ENCODE results near the gene EIPR1.
"Not testable (repeated sequence)": the region's sequence is repeated elsewhere in the genome, so short reads cannot be mapped to it uniquely, and the experiment has no call there.

Gene EIPR1

DNA sequence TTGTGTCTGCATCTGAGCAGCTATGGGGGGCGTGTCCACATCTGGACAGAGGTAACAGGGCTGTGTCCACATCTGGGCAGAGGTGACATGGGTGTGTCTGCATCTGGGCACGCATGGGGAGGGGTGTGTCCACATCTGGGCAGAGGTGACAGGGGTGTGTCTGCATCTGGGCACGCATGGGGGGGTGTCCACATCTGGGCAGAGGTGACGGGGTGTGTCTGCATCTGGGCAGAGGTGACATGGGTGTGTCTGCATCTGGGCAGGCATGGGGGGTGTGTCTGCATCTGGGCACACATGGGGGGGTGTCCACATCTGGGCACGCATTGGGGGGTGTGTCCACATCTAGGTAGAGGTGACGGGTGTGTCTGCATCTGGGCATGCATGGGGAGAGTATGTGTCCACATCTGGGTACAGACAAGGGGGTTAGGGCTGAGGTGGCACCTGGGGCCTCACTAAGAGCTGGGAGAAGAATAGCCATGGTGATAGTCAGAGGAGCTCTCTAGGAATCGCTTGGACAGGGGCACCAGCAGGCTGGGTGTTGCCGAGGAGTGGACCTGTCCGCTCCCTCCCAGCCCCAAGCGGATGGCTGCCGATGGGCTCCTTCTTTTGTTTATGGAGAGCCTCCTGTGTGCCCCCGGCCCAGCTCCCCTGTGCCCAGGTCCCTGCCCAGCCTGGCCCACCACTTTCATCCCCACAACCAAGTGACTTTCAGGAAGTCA, 177.8 kb downstream of the EIPR1 start:
- peaks cover 11% of the 10 kb centered on the region for H3K36me3 ChIP-seq (ENCODE audit: control insufficient read depth, insufficient read depth, low read length)
- no peak overlapping the region for H3K4me3 ChIP-seq (ENCODE audit: extremely low read depth, insufficient read depth, low read length, poor library complexity, severe bottlenecking)
- no peaks in the 10 kb centered on the region for H3K9me3 ChIP-seq (ENCODE audit: control insufficient read depth, low read length)
- no peak overlapping the region for H3K27ac ChIP-seq (ENCODE audit: low read depth, low read length, severe bottlenecking)
- no peaks in the 10 kb centered on the region for H3K4me1 ChIP-seq (ENCODE audit: control insufficient read depth, insufficient read depth, low read length, poor library complexity, severe bottlenecking)
- WGBS, 2 experiments (ENCODE audit: insufficient coverage in 2 of 2): 77 to 87% methylated on average over 5 to 10 of the region's 12 CpGs

DNA sequence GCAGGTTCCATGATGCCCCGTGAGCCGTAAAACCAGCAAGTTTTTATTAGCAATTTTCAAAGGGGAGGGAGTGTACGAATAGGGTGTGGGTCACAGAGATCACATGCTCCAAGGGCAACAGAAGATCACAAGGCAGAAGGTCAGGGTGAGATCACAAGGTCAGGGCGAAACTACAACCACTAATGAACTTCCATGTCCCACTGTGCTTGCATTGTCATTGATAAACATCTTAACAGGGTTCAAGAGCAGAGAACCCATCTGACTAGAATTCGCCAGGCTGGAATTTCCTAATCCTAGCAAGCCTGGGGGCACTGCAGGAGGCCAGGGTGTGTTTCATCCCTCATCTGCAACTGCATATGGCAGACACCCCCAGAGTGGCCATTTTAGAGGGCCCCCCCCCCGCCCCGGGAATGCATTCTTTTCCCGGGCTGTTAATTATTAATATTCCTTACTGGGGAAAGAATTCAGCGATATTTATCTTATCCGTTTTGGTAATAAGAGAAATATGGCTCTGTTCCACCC, 178.9 kb downstream of the EIPR1 start:
- 81 to 89% methylated on average over 3 to 6 of the region's 10 CpGs for WGBS, 2 experiments (ENCODE audit: insufficient coverage in 2 of 2)
- not testable (repeated sequence) for H3K4me1 ChIP-seq (ENCODE audit: control insufficient read depth, insufficient read depth, low read length, poor library complexity, severe bottlenecking); H3K4me3 ChIP-seq (ENCODE audit: extremely low read depth, insufficient read depth, low read length, poor library complexity, severe bottlenecking); H3K9me3 ChIP-seq (ENCODE audit: control insufficient read depth, low read length); H3K27ac ChIP-seq (ENCODE audit: low read depth, low read length, severe bottlenecking)
- peaks cover 14% of the 10 kb centered on the region for H3K36me3 ChIP-seq (ENCODE audit: control insufficient read depth, insufficient read depth, low read length)

DNA sequence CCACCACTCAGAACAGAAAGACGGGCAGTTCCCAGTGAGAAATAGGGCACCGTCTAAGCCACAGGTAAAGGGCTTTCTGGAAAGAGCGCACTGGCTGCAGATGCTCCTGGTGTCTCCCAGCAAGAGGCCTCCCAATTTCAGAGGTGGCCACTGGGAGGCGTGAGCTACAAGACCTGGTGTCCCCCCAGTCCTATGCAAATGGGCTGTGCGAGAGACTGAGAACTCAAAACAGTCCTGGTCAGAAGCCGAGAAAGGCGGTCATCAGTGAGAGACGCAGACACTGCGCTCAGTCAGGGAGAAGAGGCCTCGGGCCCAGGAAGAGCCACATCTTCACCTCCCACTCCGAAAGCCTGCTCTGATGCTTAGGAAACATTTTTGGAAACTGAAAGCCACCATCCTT, 179.5 kb downstream of the EIPR1 start:
- H3K4me1 ChIP-seq (ENCODE audit: control insufficient read depth, insufficient read depth, low read length, poor library complexity, severe bottlenecking): no peaks in the 10 kb centered on the region
- H3K27ac ChIP-seq (ENCODE audit: low read depth, low read length, severe bottlenecking): no peak overlapping the region
- H3K9me3 ChIP-seq (ENCODE audit: control insufficient read depth, low read length): no peaks in the 10 kb centered on the region
- H3K36me3 ChIP-seq (ENCODE audit: control insufficient read depth, insufficient read depth, low read length): peaks cover 18% of the 10 kb centered on the region
- 80 to 88% methylated on average over 9 to 11 of the region's 11 CpGs for WGBS, 2 experiments (ENCODE audit: insufficient coverage in 2 of 2)
- no peak overlapping the region for H3K4me3 ChIP-seq (ENCODE audit: extremely low read depth, insufficient read depth, low read length, poor library complexity, severe bottlenecking)

DNA sequence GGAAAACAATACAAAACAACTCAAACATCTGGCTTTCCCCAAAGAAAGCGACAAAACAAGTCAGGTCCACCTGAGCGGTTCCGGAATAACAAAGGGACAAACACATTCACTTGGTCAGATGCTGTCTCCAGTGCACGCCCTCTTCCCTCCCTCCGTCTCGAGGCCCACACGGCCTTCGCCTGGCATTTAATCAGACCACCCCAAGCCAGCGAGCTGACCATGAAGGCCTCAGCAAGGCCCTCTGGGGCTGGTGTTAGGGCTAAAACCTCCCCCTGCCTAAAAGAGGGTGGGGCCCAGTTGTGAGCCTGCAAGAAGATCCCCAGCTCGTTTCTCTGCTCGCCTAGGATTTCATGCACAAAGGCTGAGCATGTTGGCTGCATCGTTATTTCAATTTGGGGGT, 180.3 kb downstream of the EIPR1 start:
- H3K9me3 ChIP-seq (ENCODE audit: control insufficient read depth, low read length): no peaks in the 10 kb centered on the region
- no peak overlapping the region for H3K27ac ChIP-seq (ENCODE audit: low read depth, low read length, severe bottlenecking)
- 76 to 78% methylated on average over 12 of the region's 12 CpGs for WGBS, 2 experiments (ENCODE audit: insufficient coverage in 2 of 2)
- H3K4me3 ChIP-seq (ENCODE audit: extremely low read depth, insufficient read depth, low read length, poor library complexity, severe bottlenecking): no peak overlapping the region
- no peaks in the 10 kb centered on the region for H3K4me1 ChIP-seq (ENCODE audit: control insufficient read depth, insufficient read depth, low read length, poor library complexity, severe bottlenecking)
- peaks cover 27% of the 10 kb centered on the region for H3K36me3 ChIP-seq (ENCODE audit: control insufficient read depth, insufficient read depth, low read length)

DNA sequence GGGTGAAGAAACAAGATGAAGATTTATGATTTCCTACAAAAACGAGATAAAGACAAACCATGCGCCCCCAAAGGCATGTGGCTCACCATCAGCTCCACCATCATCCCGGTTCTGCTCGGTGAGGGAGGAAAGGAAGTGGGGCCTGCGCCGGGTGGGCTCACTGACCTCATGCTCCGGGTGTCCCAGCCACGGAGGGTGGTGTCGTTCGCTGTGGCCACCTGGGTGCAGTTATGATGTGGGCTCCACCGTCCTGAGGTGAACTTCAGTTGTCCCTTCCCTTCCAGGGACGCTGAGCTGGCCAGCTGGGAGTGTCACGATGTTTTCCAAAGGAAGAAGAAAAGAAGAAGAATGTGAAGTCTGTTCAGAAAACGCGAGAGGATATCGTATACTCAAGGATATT, 180.9 kb downstream of the EIPR1 start:
- H3K36me3 ChIP-seq (ENCODE audit: control insufficient read depth, insufficient read depth, low read length): peaks cover 31% of the 10 kb centered on the region
- H3K4me1 ChIP-seq (ENCODE audit: control insufficient read depth, insufficient read depth, low read length, poor library complexity, severe bottlenecking): no peaks in the 10 kb centered on the region
- no peak overlapping the region for H3K4me3 ChIP-seq (ENCODE audit: extremely low read depth, insufficient read depth, low read length, poor library complexity, severe bottlenecking)
- 93 to 95% methylated on average over 8 to 12 of the region's 16 CpGs for WGBS, 2 experiments (ENCODE audit: insufficient coverage in 2 of 2)
- H3K9me3 ChIP-seq (ENCODE audit: control insufficient read depth, low read length): no peaks in the 10 kb centered on the region
- no peak overlapping the region for H3K27ac ChIP-seq (ENCODE audit: low read depth, low read length, severe bottlenecking)

DNA sequence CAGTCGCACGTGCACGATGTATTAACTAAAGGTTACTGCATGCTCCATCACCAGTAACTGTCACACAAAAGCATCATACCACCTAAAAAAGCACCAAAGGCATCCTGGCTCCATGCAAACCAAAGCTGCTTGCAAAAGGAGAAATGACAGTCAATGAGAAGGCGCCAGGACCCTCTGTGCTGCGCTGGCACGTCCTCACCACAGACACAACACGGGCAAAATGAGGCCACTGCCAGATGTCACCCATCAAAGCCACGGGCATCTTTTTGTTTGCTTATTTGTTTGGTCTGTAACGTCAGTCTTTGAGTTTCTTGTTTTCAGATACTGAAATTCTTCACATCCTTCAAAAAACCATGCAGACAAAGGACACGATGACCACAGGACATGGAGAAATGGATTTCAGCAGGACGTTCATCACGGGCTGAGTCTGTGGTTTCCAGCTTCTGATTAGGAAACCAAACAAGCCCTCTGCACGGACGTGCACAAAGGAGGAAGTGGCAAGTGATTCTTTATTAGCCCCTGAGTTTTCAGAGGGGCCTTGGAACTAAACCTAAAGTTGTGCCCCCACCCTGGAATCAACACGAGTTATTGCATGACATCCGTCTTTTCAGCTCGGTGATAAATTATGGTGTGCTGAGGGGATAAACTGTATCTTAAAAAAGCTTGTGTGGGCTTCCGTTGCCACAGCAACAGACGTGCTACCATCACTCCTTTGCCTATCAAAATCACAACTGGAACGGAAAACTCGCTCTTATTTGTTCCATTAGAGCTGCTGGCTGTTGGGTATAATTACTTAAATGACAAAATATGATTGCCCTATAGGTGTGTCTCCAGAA, 181.8 kb downstream of the EIPR1 start:
- WGBS, 2 experiments (ENCODE audit: insufficient coverage in 2 of 2): 98 to 100% methylated on average over 10 to 15 of the region's 21 CpGs
- Histone ChIP-seq H3K4me1 (ENCODE audit: control insufficient read depth, insufficient read depth, low read length, poor library complexity, severe bottlenecking) (no peaks in the 10 kb centered on the region), H3K27ac (ENCODE audit: low read depth, low read length, severe bottlenecking) (no peak overlapping the region), H3K9me3 (ENCODE audit: control insufficient read depth, low read length) (no peaks in the 10 kb centered on the region), H3K36me3 (ENCODE audit: control insufficient read depth, insufficient read depth, low read length) (peaks cover 31% of the 10 kb centered on the region), H3K4me3 (ENCODE audit: extremely low read depth, insufficient read depth, low read length, poor library complexity, severe bottlenecking) (no peak overlapping the region)

DNA sequence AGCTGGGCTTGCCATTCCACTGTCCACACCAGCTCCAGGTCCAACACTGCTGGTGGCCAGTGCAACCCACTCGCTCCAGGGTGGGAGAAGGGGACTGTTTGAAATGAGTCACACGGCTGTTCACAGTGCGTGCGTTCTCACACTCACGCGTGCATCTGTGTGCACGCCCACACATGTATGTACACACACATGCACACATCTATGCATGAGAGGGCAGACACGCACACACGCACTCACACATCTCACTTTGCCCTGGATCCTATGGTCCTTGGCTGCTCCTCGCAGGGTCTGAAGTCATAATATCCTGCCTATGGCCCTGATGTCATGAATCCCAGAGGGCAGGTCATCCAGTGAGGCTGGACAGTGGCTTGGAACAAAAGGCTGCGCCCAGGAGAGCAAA, 182.8 kb downstream of the EIPR1 start:
- no peaks in the 10 kb centered on the region for H3K4me1 ChIP-seq (ENCODE audit: control insufficient read depth, insufficient read depth, low read length, poor library complexity, severe bottlenecking)
- no peaks in the 10 kb centered on the region for H3K9me3 ChIP-seq (ENCODE audit: control insufficient read depth, low read length)
- peaks cover 29% of the 10 kb centered on the region for H3K36me3 ChIP-seq (ENCODE audit: control insufficient read depth, insufficient read depth, low read length)
- no peak overlapping the region for H3K27ac ChIP-seq (ENCODE audit: low read depth, low read length, severe bottlenecking)
- 89 to 98% methylated on average over 10 to 11 of the region's 11 CpGs for WGBS, 2 experiments (ENCODE audit: insufficient coverage in 2 of 2)
- H3K4me3 ChIP-seq (ENCODE audit: extremely low read depth, insufficient read depth, low read length, poor library complexity, severe bottlenecking): no peak overlapping the region

DNA sequence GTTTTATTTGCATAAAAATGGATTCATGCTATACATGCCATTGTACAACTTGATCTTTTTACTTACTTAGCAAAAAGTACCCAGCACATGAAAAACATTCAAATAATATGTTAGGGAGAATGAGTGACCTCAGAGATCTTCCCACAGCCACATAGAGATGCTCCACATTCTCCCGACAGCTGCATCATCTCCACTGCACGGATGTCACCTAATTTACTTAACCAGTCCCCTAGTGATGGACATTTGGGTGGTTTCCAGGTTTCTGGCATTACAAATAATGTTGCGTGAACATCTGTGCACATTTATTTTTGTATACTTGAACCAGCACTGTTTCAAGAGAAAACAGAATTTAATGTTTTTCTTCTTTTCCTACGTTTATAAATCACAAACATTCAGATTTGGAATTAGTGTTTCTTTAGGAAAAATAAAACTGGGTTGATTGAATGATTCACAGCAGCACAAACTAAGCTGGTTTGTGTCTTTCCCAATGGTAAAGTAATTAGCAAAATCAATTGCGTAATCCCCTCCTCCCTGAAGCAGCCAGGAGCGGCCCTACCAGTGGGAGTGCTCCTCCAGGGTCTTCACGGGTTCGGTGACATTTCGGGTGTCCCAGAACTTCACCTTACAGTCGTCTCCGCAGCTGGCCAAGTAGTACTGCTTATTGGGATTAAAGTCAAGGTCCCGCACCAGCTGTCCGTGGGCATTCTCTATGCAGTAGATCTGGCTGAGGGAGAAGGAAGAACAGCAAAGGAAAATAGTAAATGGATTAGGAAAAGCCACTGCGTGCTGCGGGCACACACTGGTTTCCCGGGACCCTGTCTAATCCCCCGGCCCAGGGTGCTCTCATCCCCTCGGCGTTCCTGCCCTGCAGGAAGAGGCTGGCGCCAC, 183.9 kb downstream of the EIPR1 start:
- Histone ChIP-seq H3K4me1 (ENCODE audit: control insufficient read depth, insufficient read depth, low read length, poor library complexity, severe bottlenecking) (no peaks in the 10 kb centered on the region), H3K27ac (ENCODE audit: low read depth, low read length, severe bottlenecking) (no peak overlapping the region), H3K4me3 (ENCODE audit: extremely low read depth, insufficient read depth, low read length, poor library complexity, severe bottlenecking) (no peak overlapping the region), H3K36me3 (ENCODE audit: control insufficient read depth, insufficient read depth, low read length) (peaks cover 31% of the 10 kb centered on the region), H3K9me3 (ENCODE audit: control insufficient read depth, low read length) (no peaks in the 10 kb centered on the region)
- WGBS, 2 experiments (ENCODE audit: insufficient coverage in 2 of 2): 94 to 95% methylated on average over 15 to 16 of the region's 20 CpGs

DNA sequence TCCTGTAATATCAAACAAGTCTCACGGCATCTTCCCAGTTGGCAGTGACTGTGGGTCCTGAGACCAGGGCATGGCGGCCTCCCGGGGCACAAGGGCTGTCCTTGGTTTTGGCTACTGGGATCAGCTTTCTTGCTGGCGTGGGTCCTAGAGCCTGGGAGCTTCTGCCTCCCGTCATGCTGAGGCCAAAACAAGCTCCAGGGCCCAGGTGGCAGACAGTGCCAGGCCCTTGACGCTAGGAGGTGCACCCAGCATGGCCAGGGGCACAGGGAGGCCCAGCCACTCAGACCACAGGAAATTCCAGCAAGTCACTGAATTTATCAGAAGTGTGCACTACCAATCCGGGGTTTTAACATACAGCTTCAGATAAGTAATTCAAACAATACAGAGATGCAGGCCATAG, 184.7 kb downstream of the EIPR1 start:
- WGBS, 2 experiments (ENCODE audit: insufficient coverage in 2 of 2): 89 to 92% methylated on average over 6 of the region's 7 CpGs

DNA sequence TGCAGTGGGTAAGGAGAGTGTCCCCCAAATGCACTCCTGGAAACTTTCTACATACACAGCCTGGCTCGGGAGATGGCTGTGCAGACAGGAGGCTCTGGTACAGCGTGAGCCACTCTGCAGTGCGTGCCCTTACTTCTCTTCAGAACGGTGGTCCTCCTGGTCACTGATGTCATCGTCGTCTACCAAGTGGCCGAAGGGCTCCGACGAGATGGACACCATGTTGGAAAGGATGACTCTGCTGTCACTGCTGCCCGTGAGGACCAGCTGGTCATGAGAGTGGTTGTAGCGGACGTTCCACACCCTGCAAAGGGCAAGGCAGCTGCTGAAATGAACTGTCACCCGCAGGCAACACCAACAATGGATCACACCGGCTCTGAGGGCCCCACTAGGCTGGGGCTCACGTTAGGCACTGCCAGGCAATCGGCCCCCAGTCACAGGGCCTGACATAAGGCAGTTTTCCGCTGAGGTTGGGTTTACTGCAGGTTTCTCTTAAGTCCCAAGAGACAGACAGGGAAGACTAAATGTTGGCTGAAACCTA, 185.3 kb downstream of the EIPR1 start:
- H3K36me3 ChIP-seq (ENCODE audit: control insufficient read depth, insufficient read depth, low read length): peaks cover 36% of the 10 kb centered on the region
- no peaks in the 10 kb centered on the region for H3K4me1 ChIP-seq (ENCODE audit: control insufficient read depth, insufficient read depth, low read length, poor library complexity, severe bottlenecking)
- WGBS, 2 experiments (ENCODE audit: insufficient coverage in 2 of 2): 94 to 96% methylated on average over 13 to 17 of the region's 17 CpGs
- no peak overlapping the region for H3K4me3 ChIP-seq (ENCODE audit: extremely low read depth, insufficient read depth, low read length, poor library complexity, severe bottlenecking)
- no peak overlapping the region for H3K27ac ChIP-seq (ENCODE audit: low read depth, low read length, severe bottlenecking)
- H3K9me3 ChIP-seq (ENCODE audit: control insufficient read depth, low read length): no peaks in the 10 kb centered on the region

More for the DNA sequence above, 184.7 kb downstream of the EIPR1 start:
- Histone ChIP-seq H3K27ac (ENCODE audit: low read depth, low read length, severe bottlenecking) (no peak overlapping the region), H3K4me3 (ENCODE audit: extremely low read depth, insufficient read depth, low read length, poor library complexity, severe bottlenecking) (no peak overlapping the region), H3K36me3 (ENCODE audit: control insufficient read depth, insufficient read depth, low read length) (peaks cover 36% of the 10 kb centered on the region), H3K4me1 (ENCODE audit: control insufficient read depth, insufficient read depth, low read length, poor library complexity, severe bottlenecking) (no peaks in the 10 kb centered on the region), H3K9me3 (ENCODE audit: control insufficient read depth, low read length) (no peaks in the 10 kb centered on the region)

Data from mesodermal cell (in vitro differentiated cells).